HG03159 (cell line): ENCODE measurements around the gene PARP3.

Experiments used
- ATAC-seq: cut with Tn5 transposase; IDR thresholded peaks from one replicate; pipeline ENCODE4 v1.9.1; 2021; ENCODE audit warnings: mild to moderate bottlenecking, moderate library complexity; ENCODE audit not compliant: unreplicated experiment

PARP3 gene

DNA sequence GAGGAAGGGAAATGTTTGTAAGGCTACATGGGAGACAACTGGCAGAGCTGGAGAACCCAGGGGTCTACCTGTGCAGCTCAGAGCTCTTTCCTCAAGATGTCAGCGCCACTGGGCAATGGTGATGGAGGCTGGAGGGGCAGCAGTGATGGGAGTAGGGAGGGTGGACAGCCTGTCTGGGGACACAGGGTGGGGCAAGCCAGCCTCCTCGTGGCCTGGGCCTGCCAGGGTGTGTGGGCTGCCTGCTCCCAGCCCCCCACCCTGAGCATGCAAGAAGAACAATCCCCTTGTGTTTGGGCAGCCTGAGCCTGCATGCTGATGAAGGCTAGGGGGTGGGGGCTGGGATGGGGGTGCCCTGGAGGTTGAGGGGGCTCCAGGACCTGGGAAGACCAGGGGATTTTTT is 23.9 kb downstream of the PARP3 start:
- no peak for ATAC-seq

DNA sequence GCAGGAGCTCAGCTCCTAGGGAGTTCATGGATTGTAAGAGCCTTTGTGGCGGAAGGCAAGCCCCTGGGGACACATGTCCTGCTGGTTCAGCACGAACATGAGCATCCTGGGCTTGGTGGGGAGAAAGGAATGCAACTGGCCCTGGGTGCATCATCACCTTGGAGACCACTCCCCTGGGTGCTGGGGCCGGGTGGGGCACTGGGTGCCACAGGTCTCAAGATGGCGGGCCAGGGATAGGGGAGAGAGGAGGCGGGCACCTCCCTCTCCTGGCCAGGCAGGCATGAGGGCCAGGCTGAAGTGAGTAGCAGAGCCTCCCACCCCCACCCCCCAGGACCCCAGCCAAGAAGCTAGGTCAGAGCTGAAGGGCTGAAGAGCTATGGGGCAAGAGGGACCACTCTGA is 24.3 kb downstream of the PARP3 start:
- ATAC-seq = no peak

DNA sequence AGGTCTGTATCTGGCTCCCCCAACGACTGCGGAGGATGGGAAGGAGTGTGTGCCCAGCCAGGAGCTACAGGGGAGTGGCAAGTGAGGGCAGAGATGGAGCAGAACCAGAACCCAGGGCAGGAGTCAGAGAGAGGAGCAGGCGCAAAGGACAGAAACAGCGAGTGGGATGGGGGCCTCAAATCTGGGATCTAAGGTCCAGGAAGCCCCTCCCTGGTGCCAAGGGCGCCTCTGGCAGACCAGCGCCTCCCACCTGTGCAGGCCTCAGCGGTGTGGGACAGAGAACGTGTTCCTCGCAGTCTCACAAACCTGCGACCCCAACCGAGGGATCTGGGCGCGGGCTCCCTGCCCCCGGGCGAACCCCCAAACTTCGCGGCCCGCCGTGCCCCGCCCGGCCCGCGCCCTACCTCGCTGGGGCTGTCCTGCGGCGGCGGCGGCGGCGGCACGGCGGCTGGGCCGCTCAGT is 24.8 kb downstream of the PARP3 start:
- ATAC-seq = no peak

DNA sequence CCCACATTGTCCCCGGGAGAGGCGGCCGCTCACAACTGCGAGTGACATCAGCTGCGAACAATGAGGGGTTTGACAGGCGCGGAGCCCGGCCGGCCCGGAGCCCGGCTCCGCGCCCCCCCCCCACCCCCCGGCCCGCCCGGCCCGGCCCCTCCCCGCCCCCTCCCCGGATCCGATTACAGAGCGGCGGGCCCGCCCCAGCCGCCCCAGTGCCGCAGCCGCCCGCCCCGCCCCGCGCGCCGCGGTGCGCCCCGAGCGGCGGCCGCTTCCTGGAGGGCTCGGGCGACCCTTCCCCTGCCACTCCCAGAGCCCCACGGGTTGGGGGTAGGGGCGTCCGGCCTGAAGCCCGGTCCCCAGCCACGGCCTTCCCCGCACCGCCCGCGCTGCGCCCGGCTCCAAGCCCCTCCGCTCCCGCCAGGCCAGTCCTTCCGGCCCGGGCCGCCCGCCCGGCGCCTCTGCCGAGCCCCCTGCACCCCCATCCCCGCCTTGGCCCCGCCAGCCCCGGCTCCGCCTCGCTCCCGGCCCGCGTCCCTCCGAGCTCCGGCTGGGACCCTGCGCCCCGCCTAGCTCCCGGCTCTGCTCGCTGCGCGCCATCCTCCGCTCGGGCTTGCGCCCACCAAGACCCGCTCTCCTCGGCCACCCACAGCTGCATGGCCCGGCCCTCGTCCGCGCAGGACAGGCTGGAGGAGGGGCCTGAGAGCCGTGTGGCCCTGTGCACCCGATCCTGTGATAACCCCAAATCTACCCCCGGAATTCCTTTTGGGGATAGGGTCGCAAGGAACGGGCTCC is 25.4 kb downstream of the PARP3 start, which contains the start of gene PCBP4:
TSS of gene PCBP4 (minus strand) at position 71 of the 786 bp plus-strand sequence. CDS start 6,214 bp downstream, outside the sequence.
- no peak for ATAC-seq

DNA sequence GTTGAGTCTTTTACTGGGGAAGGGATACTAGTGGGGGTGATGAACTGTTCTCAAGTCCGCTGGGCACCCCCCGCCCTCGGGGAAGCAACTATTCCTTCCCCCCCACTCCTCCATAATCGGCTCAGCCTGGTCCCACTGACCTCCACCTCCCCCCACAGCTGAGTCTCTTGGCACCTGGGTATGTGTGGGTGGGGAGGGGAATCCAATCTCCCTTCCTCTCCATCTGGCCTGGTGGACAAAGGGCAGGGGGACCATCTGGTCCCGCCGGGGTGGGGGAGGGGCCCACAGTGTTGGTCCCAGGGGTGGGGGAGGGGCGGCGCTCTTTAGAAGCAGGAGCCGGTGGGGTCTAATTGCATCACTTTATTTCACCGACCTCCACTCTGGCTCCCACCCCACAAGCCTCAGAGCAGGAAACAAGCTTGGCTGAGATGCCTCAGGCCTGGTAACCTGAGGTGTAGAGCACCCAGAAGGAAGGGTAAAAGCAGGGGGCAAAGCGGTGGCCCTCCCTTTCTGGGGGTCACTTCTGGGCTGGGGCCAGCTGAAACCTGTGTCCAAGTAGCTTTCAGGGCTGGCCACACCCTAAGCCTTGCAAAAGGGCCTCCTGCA is 26.1 kb downstream of the PARP3 start:
- ATAC-seq = no peak

DNA sequence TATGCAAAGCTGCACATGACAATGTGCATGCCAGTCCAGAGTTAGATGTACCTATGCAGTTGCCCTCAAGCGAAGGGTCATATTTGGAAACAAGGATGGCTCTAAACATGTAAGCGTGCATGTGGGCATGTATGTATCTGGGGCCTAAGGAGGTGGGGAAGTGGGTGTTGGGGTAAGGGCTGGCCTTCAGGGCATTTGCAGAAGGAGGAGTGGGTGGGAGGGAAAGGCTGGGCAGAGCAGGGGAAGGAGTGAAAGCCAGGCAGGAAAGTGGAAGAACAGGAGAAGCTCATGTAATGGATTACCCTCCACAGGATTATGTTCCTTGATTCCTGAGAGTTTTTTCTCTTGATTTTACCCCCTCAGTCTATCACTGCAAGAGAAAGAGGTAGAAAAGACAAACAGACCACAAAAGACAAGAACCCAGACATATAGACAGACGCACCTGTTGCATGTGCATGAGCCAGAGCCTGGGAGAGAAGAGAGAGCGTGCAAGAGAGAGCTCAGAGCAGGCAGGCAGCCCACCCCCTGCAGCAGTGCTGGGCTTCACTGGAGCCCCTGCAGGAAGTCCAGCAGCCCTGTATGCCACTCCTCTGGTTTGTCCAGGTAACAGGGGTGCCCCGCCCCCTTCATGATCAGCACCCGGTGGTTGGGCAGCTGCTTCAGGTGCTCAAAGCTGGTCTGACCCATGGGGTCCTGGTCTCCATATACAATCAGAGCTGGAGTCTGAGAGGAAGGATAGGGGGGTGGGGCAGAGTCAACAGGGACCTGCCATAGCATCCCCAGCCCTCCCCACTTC is 26.9 kb downstream of the PARP3 start:
- no peak for ATAC-seq

DNA sequence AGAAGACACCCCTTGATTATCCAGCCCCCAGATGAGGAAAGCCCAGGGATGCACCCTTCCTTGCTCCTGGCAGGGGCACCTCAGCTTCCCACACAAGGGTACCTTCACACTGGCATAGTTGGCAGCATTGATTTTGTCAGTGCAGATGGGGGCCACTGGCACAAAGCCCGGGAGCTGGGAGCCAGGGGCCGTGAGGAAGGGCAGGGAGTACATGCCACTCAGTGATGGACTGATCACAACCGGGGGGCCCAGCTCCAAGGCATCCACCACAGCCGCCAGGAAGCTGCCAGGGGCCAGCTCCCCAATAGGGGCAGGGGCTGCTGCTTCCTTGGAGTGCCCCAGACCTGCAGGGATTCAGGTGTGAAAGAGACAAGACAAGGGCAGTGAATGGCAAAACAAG is 27.7 kb downstream of the PARP3 start:
- ATAC-seq = no peak

DNA sequence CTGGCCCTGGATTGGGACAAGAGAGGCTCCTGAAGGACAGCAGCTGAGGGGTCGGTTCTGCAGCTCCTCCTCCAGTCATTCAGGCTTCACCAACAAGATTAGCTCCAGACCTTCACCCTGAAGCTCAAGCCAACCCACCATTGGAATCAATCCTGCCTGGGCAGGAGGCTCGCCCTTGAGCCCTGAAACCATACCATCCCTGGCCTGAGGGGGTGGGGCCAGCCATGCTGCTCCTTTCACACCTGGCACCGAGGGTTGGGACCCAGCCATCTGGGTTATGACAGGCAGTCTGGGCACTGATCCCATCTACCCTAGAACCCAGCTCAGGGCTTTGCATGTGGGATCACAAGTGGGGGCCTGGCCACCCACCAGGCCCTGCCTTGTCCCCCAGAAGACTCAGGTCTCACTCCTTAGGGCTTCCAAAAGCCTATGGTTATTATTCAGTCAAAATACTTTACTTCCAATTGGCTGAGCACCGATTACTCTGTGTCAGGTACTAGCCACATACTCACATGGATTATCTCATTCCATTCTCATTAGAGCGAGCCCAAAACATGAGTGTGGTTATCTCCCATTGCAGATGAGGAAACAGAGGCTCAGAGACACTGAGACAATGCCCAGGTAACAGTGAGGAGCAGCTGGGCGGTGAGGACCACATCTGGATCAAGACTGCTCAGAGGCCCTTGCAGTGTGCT is 28.6 kb downstream of the PARP3 start:
- ATAC-seq = no peak

DNA sequence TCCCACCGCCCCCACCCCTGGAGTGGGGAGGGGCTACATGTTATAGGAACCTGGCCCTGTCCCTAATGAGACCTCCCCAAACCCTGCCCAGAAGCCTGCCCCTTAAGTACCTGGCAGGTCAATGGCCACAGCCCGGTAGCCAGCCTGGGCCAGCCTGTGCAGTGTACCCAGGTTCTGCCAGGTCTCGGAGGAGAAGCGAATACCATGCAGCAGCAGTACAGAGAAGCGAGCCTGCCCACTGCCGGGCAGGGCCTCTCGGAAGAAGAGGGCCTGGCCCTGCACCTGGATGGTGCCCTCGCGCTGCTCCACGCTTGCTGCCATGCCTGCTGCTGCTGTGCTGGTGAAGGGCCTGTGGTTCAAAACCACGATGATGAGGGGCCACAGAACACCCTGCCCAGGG is 29.2 kb downstream of the PARP3 start:
- ATAC-seq = no peak

DNA sequence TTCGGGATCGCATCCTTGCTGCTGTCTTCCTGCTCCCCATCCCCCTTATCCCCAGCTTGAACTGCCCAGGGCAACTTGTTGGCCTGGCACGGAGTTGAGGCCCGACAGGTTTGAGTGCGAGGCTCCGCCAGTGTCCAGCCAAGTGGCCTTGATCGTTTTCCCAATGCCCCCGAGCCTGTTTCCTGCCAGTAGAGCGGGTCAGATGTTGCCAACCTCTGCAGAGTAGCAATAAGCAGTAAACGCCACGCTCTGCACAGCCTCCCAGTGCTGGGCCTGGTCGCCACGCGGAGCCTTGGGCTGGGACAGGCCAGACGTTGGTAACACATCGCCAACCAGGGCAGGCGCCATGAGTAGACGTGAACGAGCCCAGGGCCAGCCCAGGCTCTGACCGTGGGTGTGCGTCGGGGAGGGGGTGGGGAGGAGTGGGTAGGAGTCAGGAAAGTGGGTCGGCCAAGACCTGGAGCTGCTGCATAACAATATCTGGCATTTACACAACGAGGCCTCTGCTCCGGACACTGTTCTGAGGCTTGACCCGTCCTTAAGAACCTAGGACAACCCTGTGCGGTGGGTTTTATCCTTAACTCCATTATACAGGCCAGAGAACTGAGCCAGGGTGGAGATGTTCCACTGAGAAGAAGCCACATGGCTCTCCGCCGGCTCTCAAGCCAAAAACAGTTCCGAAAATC is 32.3 kb downstream of the PARP3 start:
- ATAC-seq = no peak

DNA sequence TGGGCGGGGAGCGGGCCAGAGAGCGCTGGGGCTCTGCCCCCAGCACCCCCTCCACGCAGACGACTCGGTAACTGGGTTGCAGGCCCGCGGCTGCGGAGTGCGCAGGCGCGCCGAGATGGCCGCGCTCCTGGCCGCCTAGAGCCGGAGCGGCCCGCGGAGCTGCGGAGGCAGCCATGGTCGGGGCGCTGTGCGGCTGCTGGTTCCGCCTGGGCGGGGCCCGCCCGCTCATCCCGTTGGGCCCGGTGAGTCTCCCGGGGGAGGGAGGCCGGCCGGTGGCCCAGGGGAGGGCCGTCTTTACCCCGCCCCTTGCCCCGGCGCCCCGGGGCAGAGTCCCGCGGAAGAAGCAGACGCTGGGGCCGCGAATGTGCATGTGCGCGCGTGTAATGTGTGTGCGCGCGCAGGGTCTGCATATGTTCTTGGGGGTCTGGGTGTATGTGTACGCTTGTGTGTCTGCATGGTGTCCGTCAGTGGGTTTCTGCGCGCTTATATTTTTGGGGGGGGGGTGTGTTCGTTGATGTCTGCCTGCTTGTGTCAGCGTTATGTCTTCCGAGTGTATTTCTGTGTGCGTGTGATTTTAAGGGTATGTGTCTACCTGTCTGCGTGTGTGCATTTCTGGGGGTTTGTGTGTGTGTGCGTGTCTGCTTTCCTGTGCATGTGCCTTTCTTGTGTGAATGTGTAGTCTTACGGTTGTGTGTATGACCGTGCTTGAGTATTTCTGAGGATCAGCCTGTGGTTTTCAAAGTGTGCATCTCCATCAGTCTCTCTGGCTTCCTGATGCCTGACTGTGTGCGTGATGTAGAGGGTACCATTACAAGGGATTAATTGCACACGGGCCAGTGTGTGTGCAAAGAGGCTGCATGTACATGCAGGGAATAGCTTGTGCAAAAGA is 33.0 kb downstream of the PARP3 start, which contains the start of gene ABHD14A:
TSS of gene ABHD14A (plus strand) at position 102 of the 889 bp plus-strand sequence. CDS start at position 174, 72 bp downstream.
- no peak for ATAC-seq

DNA sequence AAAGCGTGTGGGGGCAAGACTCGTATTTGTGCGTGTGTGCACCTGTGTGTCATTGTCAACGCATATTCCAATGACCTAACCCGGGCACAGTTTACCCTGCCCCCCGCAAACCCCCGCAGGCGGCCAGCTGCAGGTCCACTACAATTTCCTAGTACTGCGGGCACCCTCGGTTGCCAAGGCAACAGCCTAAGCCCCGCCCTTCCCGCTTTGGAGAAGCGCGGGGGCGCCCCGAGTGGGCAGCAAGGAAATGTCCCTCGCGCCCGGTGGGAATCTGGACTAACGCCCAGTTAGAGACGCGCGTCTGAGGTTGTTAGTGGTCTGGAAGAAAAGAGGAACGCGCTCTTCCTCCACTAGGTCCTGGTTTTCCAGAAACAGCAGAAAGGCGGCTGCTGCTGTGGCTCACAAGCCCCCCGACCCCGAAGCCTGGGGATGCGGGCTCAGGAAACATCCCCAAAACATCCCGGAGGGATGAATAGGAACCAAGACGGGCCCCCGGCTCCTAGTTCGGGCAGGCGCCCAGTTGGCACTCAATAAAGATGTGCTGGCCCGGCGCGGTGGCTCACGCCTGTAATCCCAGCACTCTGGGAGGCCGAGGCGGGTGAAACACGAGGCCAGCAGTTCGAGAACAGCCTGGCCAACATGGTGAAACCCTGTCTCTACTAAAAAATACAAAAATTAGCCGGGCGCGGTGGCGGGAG is 33.8 kb downstream of the PARP3 start:
- no peak for ATAC-seq

DNA sequence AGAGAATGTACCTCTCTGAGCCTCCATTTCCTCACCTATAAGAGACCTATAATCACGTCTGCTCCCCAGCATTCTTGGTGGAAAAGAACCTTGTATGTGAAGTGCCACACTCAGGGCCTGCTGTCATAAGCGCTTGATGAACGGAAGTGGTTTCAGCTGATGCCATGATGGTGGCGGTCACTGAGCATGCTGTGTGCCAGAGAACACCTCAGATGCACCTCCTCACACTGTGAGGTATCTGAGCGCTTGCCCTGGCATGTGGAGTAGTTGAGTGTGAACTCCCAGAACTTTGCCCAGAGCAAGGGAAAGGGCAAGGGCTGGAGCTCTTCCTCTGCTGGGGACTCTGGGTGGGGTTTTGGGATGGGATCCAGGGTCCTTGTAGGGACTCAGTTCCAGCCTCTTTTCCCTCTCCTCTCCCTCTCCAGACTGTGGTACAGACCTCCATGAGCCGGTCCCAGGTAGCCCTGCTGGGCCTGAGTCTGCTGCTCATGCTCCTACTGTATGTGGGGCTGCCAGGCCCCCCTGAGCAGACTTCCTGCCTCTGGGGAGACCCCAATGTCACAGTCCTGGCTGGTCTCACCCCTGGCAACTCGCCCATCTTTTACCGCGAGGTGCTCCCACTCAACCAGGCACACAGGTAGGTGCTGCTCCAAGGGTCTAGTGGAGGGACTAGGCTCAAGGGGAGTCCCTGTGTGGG is 35.4 kb downstream of the PARP3 start:
- ATAC-seq = no peak

DNA sequence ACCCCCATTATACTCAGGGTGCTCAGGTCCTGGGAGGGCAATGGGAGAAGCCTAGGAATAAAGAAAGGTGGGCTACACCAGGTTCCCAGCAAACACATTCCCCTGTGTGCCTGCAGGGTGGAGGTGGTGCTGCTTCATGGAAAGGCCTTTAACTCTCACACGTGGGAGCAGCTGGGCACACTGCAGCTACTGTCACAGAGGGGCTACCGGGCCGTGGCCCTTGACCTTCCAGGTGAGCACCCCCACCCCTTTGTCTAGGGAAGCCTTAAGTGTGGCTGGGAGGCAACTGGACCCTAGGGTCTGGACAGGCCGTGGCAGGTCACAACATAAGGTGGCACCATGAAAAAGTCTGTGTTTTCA is 36.0 kb downstream of the PARP3 start:
- ATAC-seq = no peak

DNA sequence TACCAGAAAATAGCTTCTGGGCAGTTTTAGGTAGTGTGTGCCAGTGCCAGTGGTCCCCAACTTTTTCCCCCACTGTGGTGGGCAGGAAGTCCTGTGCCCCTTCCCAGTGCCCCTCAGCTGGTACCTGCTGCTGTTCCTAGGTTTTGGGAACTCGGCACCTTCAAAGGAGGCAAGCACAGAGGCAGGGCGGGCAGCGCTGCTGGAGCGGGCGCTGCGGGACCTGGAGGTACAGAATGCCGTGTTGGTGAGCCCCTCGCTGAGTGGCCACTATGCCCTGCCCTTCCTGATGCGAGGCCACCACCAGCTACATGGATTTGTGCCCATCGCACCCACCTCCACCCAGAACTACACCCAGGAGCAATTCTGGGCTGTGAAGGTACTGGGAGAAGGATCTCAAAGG is 38.1 kb downstream of the PARP3 start:
- ATAC-seq = no peak

DNA sequence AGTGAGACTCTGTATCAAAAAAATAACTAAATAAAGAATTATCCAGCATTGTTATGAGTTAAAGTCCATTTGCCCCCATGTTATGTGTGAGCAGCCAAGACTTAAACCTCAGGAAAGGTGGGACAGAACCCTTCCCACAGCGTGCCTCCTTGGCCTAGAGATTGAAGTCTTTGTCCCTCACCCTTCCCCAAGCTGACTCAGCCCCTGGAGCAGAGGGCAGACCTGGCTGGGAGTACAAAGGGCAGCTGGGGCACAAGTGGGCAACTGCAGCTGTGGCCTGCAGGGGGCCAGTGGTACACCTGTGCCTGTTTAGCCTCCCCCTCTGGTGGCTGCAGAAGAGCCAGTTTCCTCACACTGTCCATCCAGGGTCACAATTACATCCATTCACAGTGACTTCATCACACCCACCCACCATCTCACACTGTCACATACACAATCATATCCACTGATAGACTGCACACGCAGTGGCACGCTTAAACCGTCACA is 40.2 kb downstream of the PARP3 start:
- ATAC-seq = peak; percentile 53

DNA sequence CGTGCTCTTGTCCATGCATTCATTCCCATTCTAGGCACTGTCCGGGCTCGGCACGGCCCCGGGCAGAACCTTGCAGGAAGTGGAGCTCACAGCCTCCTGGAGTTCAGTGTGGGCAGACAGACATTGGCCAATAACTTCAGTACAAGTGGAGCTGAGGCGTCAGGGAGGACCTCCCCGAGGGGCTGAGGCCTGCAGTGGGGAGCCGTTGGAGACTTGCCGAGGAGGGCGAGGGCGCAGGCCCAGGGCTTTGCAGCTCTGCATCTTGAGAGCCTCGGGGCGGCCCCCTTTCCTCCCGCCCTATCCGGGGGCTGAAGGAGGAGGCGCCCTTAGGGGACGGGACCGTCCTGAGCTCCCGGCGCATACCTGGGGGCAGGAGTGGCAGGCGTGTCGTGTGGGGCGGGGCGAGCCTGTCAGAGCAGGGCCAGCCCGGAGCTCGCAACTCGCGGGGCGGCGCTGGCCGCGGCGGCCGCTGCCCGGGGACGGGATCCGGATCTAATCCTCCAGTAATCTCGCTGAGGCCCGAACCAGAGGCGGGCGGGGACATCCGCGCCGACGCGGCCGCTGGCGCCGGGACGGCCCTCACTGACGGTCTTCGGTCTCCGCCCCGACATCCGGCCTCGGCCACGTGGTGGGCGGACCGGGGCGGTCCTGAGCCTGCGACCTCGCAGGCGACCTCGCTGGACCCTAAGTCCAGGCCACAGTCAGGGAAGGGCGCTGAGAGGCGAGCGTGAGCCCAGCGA is 40.8 kb downstream of the PARP3 start, which contains the start of gene ACY1:
TSS of gene ACY1 (plus strand) at position 698 of the 740 bp plus-strand sequence. CDS start 530 bp downstream, outside the sequence.
- ATAC-seq = peak; percentile 66
